ENCODE data around the gene CTNNA2. TPM values are rescaled to one million over a fixed set of nuclear protein-coding genes. Genes with fewer than 3 reads are reported as not detected.

The CTNNA2 gene
- total RNA-seq, 1 experiment from 2014 or later = 5.5 TPM

- Histone ChIP-seq H3K23ac (ENCODE audit: insufficient read length, low read depth, low read length) (no peak overlapping the region), H3T11ph (ENCODE audit: low read length) (no peak overlapping the region), H3K27me3 (ENCODE audit: insufficient read depth, low read length) (no peaks in the 10 kb centered on the region), H3K23me2 (ENCODE audit: insufficient read length, low read depth, low read length, poor library complexity, severe bottlenecking) (no peaks in the 10 kb centered on the region), H2BK15ac (ENCODE audit: low read depth, low read length) (no peak overlapping the region), H3K27ac (ENCODE audit: insufficient read length, low read depth, low read length) (no peak overlapping the region), H4K20me1 (ENCODE audit: control insufficient read depth, insufficient read depth, insufficient read length) (no peaks in the 10 kb centered on the region), H2BK20ac (ENCODE audit: low read depth, low read length, poor library complexity, severe bottlenecking) (no peak overlapping the region), H3K4me2 (ENCODE audit: insufficient read depth, insufficient read length, low read length) (no peak overlapping the region), H3K18ac (ENCODE audit: insufficient read length, low read depth, low read length) (no peak overlapping the region), H3K4me1 (ENCODE audit: insufficient read depth, low read length) (peaks cover 19% of the 10 kb centered on the region; the same call in 1 of the 2 replicates), H4K91ac (ENCODE audit: insufficient read length, low read depth, low read length) (no peak overlapping the region), H3K14ac (ENCODE audit: insufficient read depth, low read length) (no peak overlapping the region), H3K4ac (ENCODE audit: low read depth, low read length) (no peak overlapping the region), H2AFZ (ENCODE audit: low read length) (no peak overlapping the region), H3K9me3 (ENCODE audit: control insufficient read depth, low read depth, low read length) (no peaks in the 10 kb centered on the region), H4K5ac (ENCODE audit: insufficient read length, low read depth, low read length) (no peak overlapping the region), H2BK12ac (ENCODE audit: insufficient read length, low read depth, low read length) (no peak overlapping the region), H3K56ac (ENCODE audit: insufficient read length, low read depth, low read length) (no peak overlapping the region), H2AK5ac (ENCODE audit: insufficient read length, low read length) (no peak overlapping the region), H3K79me1 (ENCODE audit: insufficient read depth, low read depth, low read length, poor library complexity, severe bottlenecking) (no peaks in the 10 kb centered on the region), H2BK120ac (ENCODE audit: low read depth, low read length, poor library complexity, severe bottlenecking) (no peak overlapping the region), H3K79me2 (ENCODE audit: insufficient read depth, low read length) (no peaks in the 10 kb centered on the region), H2BK5ac (ENCODE audit: insufficient read length, low read length) (no peak overlapping the region), H3K9ac (ENCODE audit: extremely low read depth, insufficient read length, low read length) (no peak overlapping the region), H4K8ac (replicated peaks; ENCODE audit: insufficient read length, low read depth, low read length) (no peak overlapping the region)
- Mint-ChIP-seq H3K36me3 (ENCODE audit: insufficient read depth in 1 of 3, low read depth in 3 of 3) (peaks cover 4 to 7% (median 6%) of the 10 kb centered on the region in 3 experiments; a peak in 4 of 7 replicates), H3K9me3 (no peaks in the 10 kb centered on the region; a peak in 1 of 5 replicates), H3K27ac (no peak overlapping the region), H3K4me3 (no peak overlapping the region), H3K4me1 (peaks cover 57 to 66% of the 10 kb centered on the region in 2 experiments), H3K27me3 (ENCODE audit: low read depth) (no peaks in the 10 kb centered on the region)
- no peak for DNase-seq
- no peak for TF ChIP-seq CTCF (conservative IDR thresholded peaks at IDR 0.05)
- WGBS (ENCODE audit: extremely low coverage, insufficient read length, low lambda C conversion rate) = no CpG with 5 or more reads among the region's 4 CpGs
Measured at GRCh38 chr2:79972661-79973060, 459.8 kb downstream of the CTNNA2 start.

All from H9 (cell line).